Measurements from ENCODE around the gene TIMELESS. TPM values are rescaled to one million over a fixed set of nuclear protein-coding genes. Genes with fewer than 3 reads are reported as not detected.

TIMELESS gene
- total and polyA plus RNA-seq, 2 donors from 2014 or later: 5.5 to 9.2 TPM

GRCh38 chr12:56462565-56462964, 13.3 kb upstream of the TIMELESS start:
- FAIRE-seq (no peak), DNase-seq (peak in 2 of 5 donors; percentile 7 to 14)
- Histone ChIP-seq H3K4me1 (ENCODE audit: control insufficient read depth in 2 of 3, insufficient read depth in 2 of 3, low read depth in 1 of 3, low read length in 3 of 3) (peaks cover 0 to 2% (median 0%) of the 10 kb centered on the region in 3 donors), H3K27ac (ENCODE audit: low read depth in 2 of 2, low read length in 2 of 2) (no peak overlapping the region), H3K9ac (ENCODE audit: low read length in 3 of 3) (no peak overlapping the region), H3K4me3 (ENCODE audit: low read length in 3 of 3) (no peak overlapping the region), H3K27me3 (ENCODE audit: control insufficient read depth, insufficient read depth, low read length) (no peaks in the 10 kb centered on the region), H3K9me3 (ENCODE audit: control insufficient read depth in 2 of 3, insufficient read depth in 1 of 3, low read length in 3 of 3) (no peaks in the 10 kb centered on the region), H3K36me3 (ENCODE audit: control insufficient read depth in 2 of 3, insufficient read depth in 3 of 3, low read length in 3 of 3) (no peaks in the 10 kb centered on the region)
- intact Hi-C loops (cut with DNase I): no loop called here
- TF ChIP-seq CTCF (IDR thresholded peaks at IDR 0.05; ENCODE audit: borderline replicate concordance, extremely low read depth, insufficient read depth): no peak

GRCh38 chr12:56461235-56462159, 12.3 kb upstream of the TIMELESS start:
- intact Hi-C loops (cut with DNase I): no loop called here
- Histone ChIP-seq H3K9ac (ENCODE audit: low read length in 3 of 3) (no peak overlapping the region), H3K27ac (ENCODE audit: low read depth in 2 of 2, low read length in 2 of 2) (no peak overlapping the region), H3K36me3 (ENCODE audit: control insufficient read depth in 2 of 3, insufficient read depth in 3 of 3, low read length in 3 of 3) (no peaks in the 10 kb centered on the region), H3K4me1 (ENCODE audit: control insufficient read depth in 2 of 3, insufficient read depth in 2 of 3, low read depth in 1 of 3, low read length in 3 of 3) (peaks cover 0 to 2% (median 0%) of the 10 kb centered on the region in 3 donors), H3K27me3 (ENCODE audit: control insufficient read depth, insufficient read depth, low read length) (no peaks in the 10 kb centered on the region), H3K9me3 (ENCODE audit: control insufficient read depth in 2 of 3, insufficient read depth in 1 of 3, low read length in 3 of 3) (no peaks in the 10 kb centered on the region), H3K4me3 (ENCODE audit: low read length in 3 of 3) (no peak overlapping the region)
- peak in 1 of 5 donors; percentile 19 for DNase-seq
- FAIRE-seq: no peak
- no peak for TF ChIP-seq CTCF (IDR thresholded peaks at IDR 0.05; ENCODE audit: borderline replicate concordance, extremely low read depth, insufficient read depth)

GRCh38 chr12:56457817-56458216, 8.6 kb upstream of the TIMELESS start:
- no peak for FAIRE-seq
- Histone ChIP-seq H3K9ac (ENCODE audit: low read length in 3 of 3) (no peak overlapping the region), H3K36me3 (ENCODE audit: control insufficient read depth in 2 of 3, insufficient read depth in 3 of 3, low read length in 3 of 3) (no peaks in the 10 kb centered on the region), H3K4me1 (ENCODE audit: control insufficient read depth in 2 of 3, insufficient read depth in 2 of 3, low read depth in 1 of 3, low read length in 3 of 3) (no peaks in the 10 kb centered on the region), H3K9me3 (ENCODE audit: control insufficient read depth in 2 of 3, insufficient read depth in 1 of 3, low read length in 3 of 3) (no peaks in the 10 kb centered on the region), H3K4me3 (ENCODE audit: low read length in 3 of 3) (no peak overlapping the region), H3K27me3 (ENCODE audit: control insufficient read depth, insufficient read depth, low read length) (no peaks in the 10 kb centered on the region), H3K27ac (ENCODE audit: low read depth in 2 of 2, low read length in 2 of 2) (no peak overlapping the region)
- intact Hi-C loops (cut with DNase I): no loop called here
- no peak for DNase-seq
- no peak for TF ChIP-seq CTCF (IDR thresholded peaks at IDR 0.05; ENCODE audit: borderline replicate concordance, extremely low read depth, insufficient read depth)

Data from kidney (tissue), 14 donors.